Non-pigmented ciliary epithelial cell (primary cell): ENCODE measurements around the gene SLC25A53.
A peak's percentile ranks its signal among the peaks of the same experiment; 100 is the strongest.

Experiments used
- DNase-seq: peaks from one replicate; pipeline ENCODE4 v3.0.0-alpha.2; 2010; ENCODE audit warnings: low read depth

SLC25A53 gene, protein sequence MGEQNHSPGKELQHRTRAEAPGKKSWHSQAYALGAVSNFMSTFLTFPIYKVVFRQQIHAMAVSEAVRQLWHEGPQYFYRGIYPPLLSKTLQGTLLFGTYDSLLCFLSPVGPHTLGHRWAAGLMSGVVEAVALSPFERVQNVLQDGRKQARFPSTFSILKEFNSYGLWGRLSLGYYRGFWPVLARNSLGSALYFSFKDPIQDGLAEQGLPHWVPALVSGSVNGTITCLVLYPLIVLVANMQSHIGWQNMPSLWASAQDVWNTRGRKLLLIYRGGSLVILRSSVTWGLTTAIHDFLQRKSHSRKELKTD

GRCh38 chrX:104156630-104157529 lies at the start of gene SLC25A53:
Gene SLC25A53, minus strand, starts transcription at chrX:104157009. Its CDS starts 51,752 bp downstream, at chrX:104105257.
- DNase-seq = no peak

DNA sequence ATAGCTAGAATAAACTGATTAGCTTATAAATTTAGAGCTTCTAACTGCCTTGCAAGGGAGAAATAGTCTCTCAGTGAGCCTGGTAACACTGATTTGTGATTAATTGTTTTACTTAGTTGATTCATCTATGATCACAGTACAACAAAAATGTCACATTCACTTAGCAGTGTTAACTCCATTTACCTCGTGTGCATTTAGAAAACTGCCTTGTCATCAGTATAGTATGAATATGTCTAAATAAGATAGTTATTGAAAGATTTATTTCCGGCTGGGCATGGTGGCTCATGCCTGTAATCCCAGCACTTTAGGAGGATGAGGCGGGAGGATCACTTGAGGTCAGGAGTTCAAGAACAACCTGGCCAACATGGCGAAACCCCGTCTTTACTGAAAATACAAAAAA lies 48.7 kb upstream of the SLC25A53 start:
- DNase-seq = no peak

DNA sequence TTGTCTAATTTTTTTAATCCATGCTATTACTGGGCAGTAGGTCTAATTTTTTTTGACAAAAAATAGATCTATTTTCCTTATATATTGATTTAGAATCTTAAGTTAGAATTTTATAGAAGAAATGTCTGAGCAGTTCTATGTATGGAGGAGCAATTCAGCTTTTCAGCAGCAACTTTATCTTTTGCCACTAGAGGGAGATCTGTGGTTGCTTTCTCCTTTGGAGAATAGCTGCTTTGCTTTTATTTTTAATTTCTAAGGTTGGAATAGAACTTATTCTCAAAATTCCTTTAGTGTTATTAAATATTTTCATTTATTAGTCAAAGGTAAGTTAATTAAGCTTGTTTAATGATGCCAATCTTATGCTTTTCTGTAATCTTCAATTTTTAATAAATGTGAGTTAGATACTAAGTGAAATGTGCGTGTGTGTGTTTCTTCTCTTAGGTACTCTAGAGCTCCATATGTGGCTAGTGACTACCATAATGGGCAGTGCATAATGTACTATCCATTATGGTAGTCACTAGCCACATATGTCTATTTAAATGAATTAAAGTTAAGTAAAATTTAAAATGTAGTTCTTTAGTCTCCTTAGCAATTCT lies 38.8 kb upstream of the SLC25A53 start:
- no peak for DNase-seq

DNA sequence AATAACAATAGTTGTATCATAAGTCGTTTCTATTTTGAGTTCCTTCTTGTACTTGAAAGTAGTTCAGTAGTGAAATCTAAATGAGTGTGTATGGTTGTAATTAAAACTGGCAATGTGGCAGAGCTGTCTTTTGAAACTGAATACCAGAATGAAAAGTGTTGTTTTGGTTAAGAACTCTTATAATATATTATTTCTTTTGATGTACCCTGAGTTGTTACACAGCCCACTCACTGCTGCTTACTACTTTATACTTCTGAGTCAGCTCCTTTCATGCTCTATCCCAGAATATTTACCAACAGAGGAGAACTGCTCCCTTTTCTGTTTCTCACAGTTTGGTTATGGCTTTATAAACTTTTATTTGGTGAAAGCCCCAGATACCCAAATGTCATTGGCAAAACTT lies 38.2 kb upstream of the SLC25A53 start:
- DNase-seq = no peak

DNA sequence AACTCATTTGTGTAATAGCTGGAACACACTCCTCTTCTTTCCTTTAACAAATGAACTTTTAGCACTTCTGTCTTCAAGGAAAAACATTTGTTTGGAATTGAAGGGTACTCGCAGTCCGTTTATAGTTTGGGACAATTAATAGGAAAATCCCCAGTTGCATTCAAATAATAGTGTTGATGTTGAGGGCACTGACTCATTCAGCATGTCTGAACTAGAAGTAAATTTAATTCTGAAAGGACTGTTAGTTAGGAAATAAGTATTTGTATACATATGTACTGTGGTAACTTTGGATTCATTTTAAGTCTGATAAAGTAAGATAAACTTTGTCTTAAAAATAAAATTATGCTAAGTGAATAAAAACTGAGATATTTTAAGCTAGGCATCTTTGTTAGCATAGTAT lies 36.7 kb upstream of the SLC25A53 start:
- no peak for DNase-seq

- no peak for DNase-seq
These were observed 33.0 kb upstream of the SLC25A53 start for GRCh38 chrX:104189837-104190236.

DNA sequence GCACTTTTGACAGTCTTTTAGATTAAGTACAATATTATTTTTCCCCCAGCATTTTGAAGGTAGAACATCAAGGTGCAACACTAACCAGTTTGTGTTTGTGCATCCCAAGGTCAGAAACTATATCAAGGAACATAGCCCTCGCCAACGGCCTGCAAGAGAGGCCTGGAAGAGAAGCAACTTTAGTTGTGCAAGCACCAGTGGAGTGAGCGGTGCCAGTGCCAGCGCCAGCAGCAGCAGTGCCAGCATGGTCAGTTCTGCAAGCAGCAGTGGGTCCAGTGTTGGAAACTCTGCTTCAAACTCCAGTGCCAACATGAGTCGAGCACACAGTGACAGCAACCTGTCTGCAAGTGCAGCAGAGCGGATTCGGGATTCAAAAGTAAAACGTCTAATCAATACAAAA lies 31.1 kb upstream of the SLC25A53 start:
- no peak for DNase-seq

GRCh38 chrX:104183685-104184084 lies 26.9 kb upstream of the SLC25A53 start:
- DNase-seq = no peak

GRCh38 chrX:104173841-104174240 lies 17.0 kb upstream of the SLC25A53 start:
- DNase-seq = no peak

DNA sequence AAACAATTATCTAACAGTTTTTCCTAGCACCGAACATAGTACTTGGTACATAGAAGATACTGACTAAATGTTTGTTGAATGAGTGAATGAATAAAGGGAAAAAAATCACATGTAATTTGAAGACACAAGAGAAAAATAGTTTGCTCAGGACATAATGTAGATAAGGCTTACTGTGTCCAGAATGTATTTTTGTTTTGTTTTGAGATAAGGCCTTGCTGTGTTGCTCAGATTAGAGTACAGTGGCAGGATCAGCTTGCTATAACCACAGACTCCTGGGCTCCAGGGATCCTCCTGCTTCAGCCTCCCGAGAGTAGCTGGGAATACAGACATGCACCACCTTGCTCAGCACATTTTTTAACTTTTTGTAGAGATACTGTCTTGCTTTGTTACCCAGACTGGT lies 16.0 kb upstream of the SLC25A53 start:
- DNase-seq = no peak

- no peak for DNase-seq
These were observed 15.3 kb upstream of the SLC25A53 start for GRCh38 chrX:104172121-104172520.

DNA sequence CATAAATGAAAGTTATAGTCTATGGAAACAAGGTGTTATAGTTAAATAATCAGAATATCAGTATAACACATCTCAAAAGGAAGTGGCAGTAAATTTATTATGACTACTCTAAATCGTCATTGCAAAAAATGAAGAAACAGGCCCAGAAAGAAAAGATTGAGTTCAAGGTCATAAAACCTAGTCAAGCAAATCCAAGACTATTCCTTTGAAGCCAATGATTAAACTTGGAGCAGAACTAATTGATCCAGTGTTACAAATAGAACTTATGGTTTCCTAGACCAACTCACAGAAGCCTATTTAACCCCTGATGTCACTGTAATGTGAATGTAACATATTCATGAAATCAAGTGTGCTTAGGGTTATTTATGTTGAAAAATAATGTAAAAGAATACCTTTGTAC lies 11.3 kb upstream of the SLC25A53 start:
- DNase-seq = no peak

- DNase-seq = no peak
These were observed 10.1 kb upstream of the SLC25A53 start for GRCh38 chrX:104166735-104167436.

- peak; percentile 32 for DNase-seq
These were observed 9.3 kb upstream of the SLC25A53 start, which contains the start of gene FAM199X for GRCh38 chrX:104165894-104166734. Gene FAM199X, plus strand, starts transcription at chrX:104166453. Its CDS starts 333 bp downstream, at chrX:104166786.

DNA sequence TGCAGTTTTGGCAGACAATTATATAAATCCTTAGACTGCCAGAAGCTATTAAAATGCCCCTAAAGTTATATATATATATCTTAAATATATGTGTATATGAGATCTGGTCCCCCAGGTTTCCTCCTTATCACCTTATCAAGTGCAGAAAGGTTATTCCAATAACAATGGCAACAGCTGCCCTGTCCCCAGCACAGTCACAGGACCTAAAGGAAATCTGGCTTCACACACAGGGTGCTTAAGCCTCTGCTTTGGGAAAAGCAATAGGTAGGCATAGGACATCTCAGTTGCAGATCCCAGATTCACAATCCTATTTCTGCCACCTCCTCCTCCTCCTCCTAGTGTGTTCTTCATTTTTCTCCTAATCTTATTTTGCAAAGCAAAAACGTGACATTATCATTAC lies 5.8 kb downstream of the SLC25A53 start:
- DNase-seq = no peak

GRCh38 chrX:104141087-104141760 lies 15.6 kb downstream of the SLC25A53 start:
- no peak for DNase-seq

- DNase-seq = peak; percentile 1
These were observed 19.3 kb downstream of the SLC25A53 start for GRCh38 chrX:104137496-104137895.

DNA sequence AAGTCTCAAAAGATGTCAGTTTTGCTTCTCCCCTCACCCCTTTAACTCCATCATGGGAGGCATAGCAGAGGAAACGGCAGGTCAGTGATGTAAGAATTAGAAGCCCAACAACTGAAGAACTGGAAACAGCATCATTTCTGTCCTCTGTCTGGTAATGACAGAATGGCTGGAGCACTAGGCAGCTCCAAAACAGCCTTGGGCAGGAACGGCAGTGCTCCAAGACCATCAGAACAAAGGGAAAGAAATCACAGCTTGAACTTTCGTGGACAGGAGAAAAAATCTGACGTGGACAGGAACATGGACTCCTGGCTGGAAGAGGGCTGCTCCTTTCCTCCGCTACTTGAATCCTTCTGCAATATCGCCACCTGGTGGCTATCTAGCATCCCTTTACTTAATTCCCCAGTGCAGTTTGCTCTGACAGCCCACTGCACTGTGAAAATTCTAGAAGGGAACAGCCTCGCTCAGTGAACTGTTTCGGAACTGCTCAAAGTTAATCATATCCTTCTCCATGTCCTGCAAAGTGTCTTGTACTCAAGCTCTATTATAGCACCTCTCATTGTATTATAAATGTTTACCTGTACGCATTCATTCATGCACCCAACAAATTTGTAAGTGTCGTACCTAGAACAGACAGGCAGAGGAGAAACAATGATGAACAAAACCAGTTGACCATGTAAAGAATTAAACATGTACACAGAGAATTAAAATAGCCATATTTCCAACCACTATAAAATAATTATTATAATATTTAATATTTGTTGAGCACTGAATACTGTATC lies 20.4 kb downstream of the SLC25A53 start:
- DNase-seq = peak; percentile 71

- no peak for DNase-seq
These were observed 21.1 kb downstream of the SLC25A53 start for GRCh38 chrX:104135677-104136076.
